ENCODE data around the gene TM9SF4. TPM values are rescaled to one million over a fixed set of nuclear protein-coding genes. Genes with fewer than 3 reads are reported as not detected.

Gene TM9SF4
- total RNA-seq, 1 donor from 2014 or later, result 99.4 TPM

GRCh38 chr20:32153771-32154170, 44.3 kb downstream of the TM9SF4 start:
- Mint-ChIP-seq H3K27ac (no peak overlapping the region), H3K9me3 (no peaks in the 10 kb centered on the region), H3K27me3 (no peaks in the 10 kb centered on the region), H3K4me1 (ENCODE audit: unreplicated experiment) (peaks cover 9% of the 10 kb centered on the region), H3K36me3 (peaks cover 53% of the 10 kb centered on the region), H3K4me3 (no peak overlapping the region)
- TF ChIP-seq CTCF (conservative IDR thresholded peaks at IDR 0.05), result no peak
- no peak for DNase-seq (ENCODE audit: extremely low spot score, unreplicated experiment)

- H3K4me3 Mint-ChIP-seq, result no peak overlapping the region
- no peak for DNase-seq (ENCODE audit: extremely low spot score, unreplicated experiment)
Measured at GRCh38 chr20:32155017-32155981, 45.8 kb downstream of the TM9SF4 start.

GRCh38 chr20:32157611-32158010, 48.1 kb downstream of the TM9SF4 start:
- peaks cover 55% of the 10 kb centered on the region for H3K36me3 Mint-ChIP-seq
- TF ChIP-seq CTCF (conservative IDR thresholded peaks at IDR 0.05), result no peak

More at GRCh38 chr20:32155017-32155981, 45.8 kb downstream of the TM9SF4 start:
- Mint-ChIP-seq H3K4me1 (ENCODE audit: unreplicated experiment) (peaks cover 9% of the 10 kb centered on the region), H3K27me3 (no peaks in the 10 kb centered on the region), H3K9me3 (no peaks in the 10 kb centered on the region), H3K36me3 (peaks cover 52% of the 10 kb centered on the region), H3K27ac (peak overlapping the region; percentile 40)
- peak; percentile 65 for TF ChIP-seq CTCF (conservative IDR thresholded peaks at IDR 0.05)

GRCh38 chr20:32158351-32158750, 48.8 kb downstream of the TM9SF4 start:
- no peak for DNase-seq (ENCODE audit: extremely low spot score, unreplicated experiment)
- Mint-ChIP-seq H3K9me3 (no peaks in the 10 kb centered on the region), H3K4me3 (no peak overlapping the region), H3K4me1 (ENCODE audit: unreplicated experiment) (peaks cover 9% of the 10 kb centered on the region), H3K36me3 (peaks cover 55% of the 10 kb centered on the region), H3K27me3 (no peaks in the 10 kb centered on the region), H3K27ac (no peak overlapping the region)
- TF ChIP-seq CTCF (conservative IDR thresholded peaks at IDR 0.05), result no peak

More at GRCh38 chr20:32157611-32158010, 48.1 kb downstream of the TM9SF4 start:
- Mint-ChIP-seq H3K4me1 (ENCODE audit: unreplicated experiment) (peaks cover 9% of the 10 kb centered on the region), H3K27ac (peak overlapping the region; percentile 22), H3K27me3 (no peaks in the 10 kb centered on the region), H3K9me3 (no peaks in the 10 kb centered on the region), H3K4me3 (no peak overlapping the region)
- no peak for DNase-seq (ENCODE audit: extremely low spot score, unreplicated experiment)

GRCh38 chr20:32158943-32159660, 49.6 kb downstream of the TM9SF4 start:
- Mint-ChIP-seq H3K4me3 (no peak overlapping the region), H3K27ac (no peak overlapping the region), H3K4me1 (ENCODE audit: unreplicated experiment) (peaks cover 9% of the 10 kb centered on the region), H3K9me3 (no peaks in the 10 kb centered on the region), H3K36me3 (peaks cover 51% of the 10 kb centered on the region), H3K27me3 (no peaks in the 10 kb centered on the region)
- TF ChIP-seq CTCF (conservative IDR thresholded peaks at IDR 0.05), result no peak
- no peak for DNase-seq (ENCODE audit: extremely low spot score, unreplicated experiment)

Data from type B pancreatic cell (in vitro differentiated cells).